DOHH2 (cell line): ENCODE measurements around the gene UBE4A.

Experiments
- H3F3A ChIP-seq: fragments of 200-600 bp; sonication (generic), shearing (Covaris generic); 2 replicates; pipeline ENCODE4 v1.6.0; 2016; ENCODE audit warnings: antibody characterized with exemption, mild to moderate bottlenecking; ENCODE audit not compliant: control insufficient read depth, insufficient read depth
- H3K27ac ChIP-seq: fragments of 200-600 bp; sonication (generic); 2 replicates; pipeline ENCODE4 v1.5.1; 2014; ENCODE audit warnings: low read depth, mild to moderate bottlenecking, low read length, moderate library complexity
- H3K27me3 ChIP-seq: fragments of 200-600 bp; sonication (generic); 2 replicates; pipeline ENCODE4 v1.6.1; 2014; ENCODE audit warnings: mild to moderate bottlenecking, low read length, mixed read lengths; ENCODE audit not compliant: control insufficient read depth
- H3K36me3 ChIP-seq: fragments of 200-600 bp; sonication (generic); 2 replicates; pipeline ENCODE4 v1.6.1; 2014; ENCODE audit warnings: mild to moderate bottlenecking, low read length, moderate library complexity, mixed read lengths; ENCODE audit not compliant: control insufficient read depth
- H3K4me1 ChIP-seq: fragments of 200-600 bp; sonication (generic); 2 replicates; pipeline ENCODE4 v1.6.1; 2014; ENCODE audit warnings: mild to moderate bottlenecking, low read length, mixed read lengths; ENCODE audit not compliant: control insufficient read depth
- H3K4me2 ChIP-seq: fragments of 200-600 bp; sonication (generic); 2 replicates; pipeline ENCODE4 v1.6.0; 2014; ENCODE audit warnings: mild to moderate bottlenecking, low read length, moderate library complexity
- H3K4me3 ChIP-seq: fragments of 200-600 bp; sonication (generic); 2 replicates; pipeline ENCODE4 v1.5.1; 2014; ENCODE audit warnings: mild to moderate bottlenecking, low read length, mixed read lengths
- H3K79me2 ChIP-seq: fragments of 200-600 bp; sonication (generic); 2 replicates; pipeline ENCODE4 v1.6.1; 2014; ENCODE audit warnings: mild to moderate bottlenecking, low read length, mixed read lengths; ENCODE audit not compliant: control insufficient read depth
- H3K9me2 ChIP-seq: fragments of 200-600 bp; sonication (generic); replicated peaks from 2 replicates; pipeline ENCODE4 v1.6.1; 2014; ENCODE audit warnings: mild to moderate bottlenecking, low read length, mixed read lengths; ENCODE audit not compliant: control insufficient read depth
- H3K9me3 ChIP-seq: fragments of 200-600 bp; sonication (generic); 2 replicates; pipeline ENCODE4 v1.6.1; 2014; ENCODE audit warnings: antibody characterized with exemption, low read length, mixed read lengths; ENCODE audit not compliant: control insufficient read depth, insufficient read depth
- H4K20me1 ChIP-seq: fragments of 200-600 bp; sonication (generic); 2 replicates; pipeline ENCODE4 v1.6.0; 2014; ENCODE audit warnings: low read depth, mild to moderate bottlenecking, antibody characterized with exemption, low read length, moderate library complexity; ENCODE audit not compliant: control insufficient read depth, insufficient read depth
- EZH2phosphoT487 ChIP-seq: fragments of 200-600 bp; sonication (generic); IDR thresholded peaks from 2 replicates; pipeline ENCODE4 v1.6.1; 2017; ENCODE audit warnings: borderline replicate concordance, mild to moderate bottlenecking, antibody characterized with exemption, low read length, moderate library complexity, mixed read lengths
- TF ChIP-seq, protein P1 (sequence below): fragments of 200-600 bp; sonication (generic); IDR thresholded peaks from one replicate; pipeline ENCODE4 v1.5.1; 2014; ENCODE audit warnings: antibody characterized with exemption, mild to moderate bottlenecking, low read depth, low read length; ENCODE audit not compliant: poor library complexity, severe bottlenecking

UBE4A gene

DNA sequence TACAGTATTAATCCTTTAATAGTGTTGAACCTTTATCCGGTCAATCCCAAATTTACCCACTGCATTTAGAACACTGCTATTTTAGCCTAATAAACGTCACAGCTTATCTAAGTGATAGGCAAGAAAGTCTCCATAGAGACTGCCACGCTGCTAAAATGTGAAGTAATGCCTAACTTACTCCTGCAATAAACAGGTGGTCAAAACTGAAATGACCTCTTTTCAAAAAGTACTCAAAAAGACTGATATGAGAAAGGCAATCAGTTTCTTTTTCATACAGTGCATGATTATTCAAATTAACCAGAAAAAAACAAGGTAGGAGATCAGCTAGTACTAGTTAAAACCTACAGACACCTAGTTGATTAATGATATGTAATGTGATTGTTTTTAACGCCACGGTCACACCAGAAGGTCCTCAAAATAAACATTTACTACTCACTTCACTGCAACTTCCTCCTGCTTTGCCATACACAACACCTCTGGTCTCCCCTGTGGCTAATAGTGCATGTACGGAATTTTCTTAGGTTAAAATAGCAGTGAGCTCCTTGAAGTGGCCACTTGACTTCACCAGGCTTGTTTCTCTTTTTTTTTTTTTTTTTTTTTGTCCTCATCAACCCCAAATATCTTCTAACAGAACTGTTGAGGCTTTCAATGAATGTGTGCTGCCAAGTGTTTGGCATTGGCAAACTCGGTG lies 50.8 kb downstream of the UBE4A start:
- no peak for TF ChIP-seq EZH2phosphoT487
- TF ChIP-seq, protein P1, sequence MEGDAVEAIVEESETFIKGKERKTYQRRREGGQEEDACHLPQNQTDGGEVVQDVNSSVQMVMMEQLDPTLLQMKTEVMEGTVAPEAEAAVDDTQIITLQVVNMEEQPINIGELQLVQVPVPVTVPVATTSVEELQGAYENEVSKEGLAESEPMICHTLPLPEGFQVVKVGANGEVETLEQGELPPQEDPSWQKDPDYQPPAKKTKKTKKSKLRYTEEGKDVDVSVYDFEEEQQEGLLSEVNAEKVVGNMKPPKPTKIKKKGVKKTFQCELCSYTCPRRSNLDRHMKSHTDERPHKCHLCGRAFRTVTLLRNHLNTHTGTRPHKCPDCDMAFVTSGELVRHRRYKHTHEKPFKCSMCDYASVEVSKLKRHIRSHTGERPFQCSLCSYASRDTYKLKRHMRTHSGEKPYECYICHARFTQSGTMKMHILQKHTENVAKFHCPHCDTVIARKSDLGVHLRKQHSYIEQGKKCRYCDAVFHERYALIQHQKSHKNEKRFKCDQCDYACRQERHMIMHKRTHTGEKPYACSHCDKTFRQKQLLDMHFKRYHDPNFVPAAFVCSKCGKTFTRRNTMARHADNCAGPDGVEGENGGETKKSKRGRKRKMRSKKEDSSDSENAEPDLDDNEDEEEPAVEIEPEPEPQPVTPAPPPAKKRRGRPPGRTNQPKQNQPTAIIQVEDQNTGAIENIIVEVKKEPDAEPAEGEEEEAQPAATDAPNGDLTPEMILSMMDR: no peak
- Histone ChIP-seq H3K9me3 (no peaks in the 10 kb centered on the region), H3K4me1 (peaks cover 79% of the 10 kb centered on the region), H3K4me2 (peak overlapping the region; percentile 12), H3K9me2 (no peaks in the 10 kb centered on the region), H3K36me3 (peaks cover 70% of the 10 kb centered on the region), H3K27ac (peak overlapping the region; percentile 30), H3F3A (peaks cover 21% of the 10 kb centered on the region), H3K27me3 (no peaks in the 10 kb centered on the region), H3K79me2 (peaks cover 47% of the 10 kb centered on the region), H3K4me3 (no peak overlapping the region), H4K20me1 (0 out of 2 replicates have a peak, but pooled peaks cover 10% of the 10 kb centered on the region)

DNA sequence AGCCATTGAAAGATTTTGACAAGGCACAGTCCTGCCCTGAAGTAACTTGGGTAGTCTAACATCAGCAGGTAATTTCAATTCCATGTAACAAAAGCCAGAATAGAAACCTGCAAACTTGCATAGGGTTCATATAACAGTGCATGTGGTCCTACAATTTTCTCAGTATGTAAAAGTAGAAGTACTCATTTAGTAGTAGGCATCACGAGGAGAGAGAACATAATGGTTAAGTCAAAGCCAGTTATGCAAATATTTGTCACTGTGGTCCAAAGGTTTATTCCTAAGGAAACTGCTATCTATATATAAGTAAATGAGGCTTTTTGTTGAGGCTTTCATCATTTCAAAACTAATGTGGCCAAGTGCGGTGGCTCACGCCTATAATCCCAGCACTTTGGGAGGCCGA lies 52.1 kb downstream of the UBE4A start:
- Histone ChIP-seq H3F3A (peaks cover 29% of the 10 kb centered on the region), H3K27ac (peak overlapping the region; percentile 20), H4K20me1 (0 out of 2 replicates have a peak, but pooled peaks cover 3% of the 10 kb centered on the region), H3K27me3 (no peaks in the 10 kb centered on the region), H3K36me3 (peaks cover 56% of the 10 kb centered on the region), H3K9me3 (no peaks in the 10 kb centered on the region), H3K79me2 (peaks cover 33% of the 10 kb centered on the region), H3K9me2 (no peaks in the 10 kb centered on the region), H3K4me3 (no peak overlapping the region), H3K4me2 (peak overlapping the region; percentile 15; the same call in 1 of the 2 replicates), H3K4me1 (peaks cover 79% of the 10 kb centered on the region)
- no peak for TF ChIP-seq EZH2phosphoT487
- TF ChIP-seq, protein P1: no peak

DNA sequence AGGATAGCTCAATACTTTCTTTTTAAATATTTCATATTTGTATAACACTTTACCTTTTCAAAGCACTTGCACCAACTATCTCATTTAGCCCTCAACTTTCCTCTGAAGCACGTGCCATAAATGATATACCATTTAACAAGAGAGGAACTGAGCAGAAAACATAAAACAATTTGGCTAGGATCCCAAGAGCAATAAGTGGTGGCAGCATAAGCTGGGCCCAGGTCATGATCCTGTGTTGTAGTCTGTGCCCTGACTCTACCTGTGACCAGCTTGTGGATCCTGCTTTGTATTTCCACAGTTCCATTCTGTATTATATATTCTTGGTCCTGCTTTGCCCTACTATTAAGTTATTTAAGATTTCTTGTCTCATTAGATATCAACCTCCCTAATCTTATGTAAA lies 53.5 kb downstream of the UBE4A start:
- H3K9me2 ChIP-seq: no peaks in the 10 kb centered on the region
- no peak overlapping the region for H3K4me2 ChIP-seq
- peaks cover 78% of the 10 kb centered on the region for H3K4me1 ChIP-seq
- TF ChIP-seq EZH2phosphoT487: no peak
- TF ChIP-seq, protein P1: no peak
- H3F3A ChIP-seq: peaks cover 31% of the 10 kb centered on the region
- no peaks in the 10 kb centered on the region for H4K20me1 ChIP-seq
- peaks cover 42% of the 10 kb centered on the region for H3K36me3 ChIP-seq
- H3K9me3 ChIP-seq: no peaks in the 10 kb centered on the region
- peaks cover 21% of the 10 kb centered on the region for H3K79me2 ChIP-seq
- 0 out of 2 replicates have a peak overlapping the region, but pooled peaks have one; percentile 0 for H3K27ac ChIP-seq
- H3K4me3 ChIP-seq: no peak overlapping the region
- H3K27me3 ChIP-seq: no peaks in the 10 kb centered on the region
